Brain microvascular endothelial cell (primary cell): Measurements from ENCODE around the gene GOLPH3.

ENCODE experiments used
- DNase-seq: peaks from one replicate; pipeline ENCODE4 v3.0.0-alpha.2; 2020
- H3K27ac ChIP-seq: fragments of 250-450 bp; sonication (Bioruptor Pico); 2 replicates; pipeline ENCODE4 v1.5.1; 2020; ENCODE audit warnings: mild to moderate bottlenecking, moderate library complexity
- H3K27me3 ChIP-seq: fragments of 250-450 bp; sonication (Bioruptor Pico); replicated peaks from 2 replicates; pipeline ENCODE4 v1.5.1; 2020; ENCODE audit warnings: mild to moderate bottlenecking
- H3K36me3 ChIP-seq: fragments of 250-450 bp; sonication (Bioruptor Pico); replicated peaks from 2 replicates; pipeline ENCODE4 v1.5.1; 2020; ENCODE audit warnings: mild to moderate bottlenecking
- H3K4me3 ChIP-seq: 2 replicates; pipeline ENCODE4 v1.5.1; 2011; ENCODE audit warnings: low read depth, mild to moderate bottlenecking, control low read depth, low read length, moderate library complexity
- in situ Hi-C: cut with HindIII; loops from 2 replicates; pipeline ENCODE4 v1.10.0; 2017; ENCODE audit warnings: low sequenced_read_pairs, low pct_ligation_motif_present
- TF ChIP-seq, protein P1 (sequence below): IDR thresholded peaks from 2 replicates; pipeline ENCODE4 v1.5.1; 2011; ENCODE audit warnings: low read depth, mild to moderate bottlenecking, moderate library complexity, low read length, control low read depth, inconsistent platforms; ENCODE audit errors: missing control alignments

Gene GOLPH3

DNA sequence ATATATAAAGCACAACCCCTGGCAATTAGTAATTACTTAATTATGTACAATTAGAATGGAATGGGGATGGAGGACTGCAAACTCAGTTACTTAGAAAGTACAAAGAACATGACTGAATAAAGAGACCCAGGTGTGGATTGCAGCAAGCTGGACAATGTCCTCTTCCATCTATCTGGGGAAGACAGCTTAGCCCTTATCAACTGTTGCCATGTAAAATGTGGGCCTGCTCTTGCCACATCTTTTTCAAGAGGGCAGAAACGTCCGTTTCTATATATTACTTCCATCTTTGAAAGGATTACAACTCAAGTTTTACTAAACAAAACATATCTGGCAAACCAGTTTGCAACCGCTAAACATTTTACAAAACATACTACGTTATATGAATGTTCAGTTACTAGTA, 26.2 kb downstream of the GOLPH3 start:
- Histone ChIP-seq H3K27ac (no peak overlapping the region), H3K36me3 (no peaks in the 10 kb centered on the region), H3K27me3 (no peaks in the 10 kb centered on the region), H3K4me3 (no peak overlapping the region)
- DNase-seq, result no peak
- TF ChIP-seq, protein P1, sequence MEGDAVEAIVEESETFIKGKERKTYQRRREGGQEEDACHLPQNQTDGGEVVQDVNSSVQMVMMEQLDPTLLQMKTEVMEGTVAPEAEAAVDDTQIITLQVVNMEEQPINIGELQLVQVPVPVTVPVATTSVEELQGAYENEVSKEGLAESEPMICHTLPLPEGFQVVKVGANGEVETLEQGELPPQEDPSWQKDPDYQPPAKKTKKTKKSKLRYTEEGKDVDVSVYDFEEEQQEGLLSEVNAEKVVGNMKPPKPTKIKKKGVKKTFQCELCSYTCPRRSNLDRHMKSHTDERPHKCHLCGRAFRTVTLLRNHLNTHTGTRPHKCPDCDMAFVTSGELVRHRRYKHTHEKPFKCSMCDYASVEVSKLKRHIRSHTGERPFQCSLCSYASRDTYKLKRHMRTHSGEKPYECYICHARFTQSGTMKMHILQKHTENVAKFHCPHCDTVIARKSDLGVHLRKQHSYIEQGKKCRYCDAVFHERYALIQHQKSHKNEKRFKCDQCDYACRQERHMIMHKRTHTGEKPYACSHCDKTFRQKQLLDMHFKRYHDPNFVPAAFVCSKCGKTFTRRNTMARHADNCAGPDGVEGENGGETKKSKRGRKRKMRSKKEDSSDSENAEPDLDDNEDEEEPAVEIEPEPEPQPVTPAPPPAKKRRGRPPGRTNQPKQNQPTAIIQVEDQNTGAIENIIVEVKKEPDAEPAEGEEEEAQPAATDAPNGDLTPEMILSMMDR, result no peak
- in situ Hi-C loops, result no loop called here

DNA sequence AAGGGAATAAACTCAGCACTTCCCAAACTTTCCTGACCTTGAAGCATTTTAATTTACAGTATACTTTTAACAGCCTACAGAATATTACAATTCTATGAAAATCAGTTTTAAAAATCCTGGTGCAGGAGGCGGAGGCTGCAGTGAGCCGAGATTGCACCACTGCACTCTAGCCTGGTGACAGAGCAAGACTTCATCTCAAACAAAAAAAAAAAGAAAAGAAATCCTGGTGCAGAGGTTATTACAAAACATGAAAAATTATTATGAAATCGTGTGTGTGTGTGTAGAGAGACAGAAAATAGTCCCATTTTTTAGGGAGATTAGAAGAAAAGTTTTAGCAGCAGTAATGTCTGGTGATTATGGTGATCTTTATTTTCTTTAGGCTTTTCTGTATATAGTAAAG, 26.9 kb downstream of the GOLPH3 start:
- Histone ChIP-seq H3K27ac (no peak overlapping the region), H3K27me3 (no peaks in the 10 kb centered on the region), H3K4me3 (no peak overlapping the region), H3K36me3 (no peaks in the 10 kb centered on the region)
- in situ Hi-C loops, result no loop called here
- no peak for DNase-seq
- TF ChIP-seq, protein P1, result no peak

DNA sequence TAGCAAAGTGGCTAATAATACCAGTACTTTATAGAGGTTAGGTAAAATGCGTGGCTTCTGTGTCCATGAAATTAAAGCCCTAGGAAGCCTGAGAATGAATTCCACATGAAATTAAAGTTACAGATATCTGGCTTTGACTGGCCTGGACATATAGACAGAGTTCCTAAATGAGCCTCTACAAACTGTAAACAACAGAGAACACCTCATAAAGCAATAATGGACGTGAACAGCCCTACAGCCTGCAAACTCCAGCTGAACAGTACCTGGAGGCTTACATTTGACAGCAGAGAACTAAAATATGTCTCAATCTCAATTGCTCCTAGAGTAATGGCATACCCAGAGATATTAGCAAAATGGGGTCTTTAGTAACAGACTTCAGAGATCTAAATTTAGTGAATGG, 28.7 kb downstream of the GOLPH3 start:
- TF ChIP-seq, protein P1, result no peak
- Histone ChIP-seq H3K27ac (no peak overlapping the region), H3K4me3 (no peak overlapping the region), H3K27me3 (no peaks in the 10 kb centered on the region), H3K36me3 (no peaks in the 10 kb centered on the region)
- in situ Hi-C loops, result no loop called here
- DNase-seq, result no peak

DNA sequence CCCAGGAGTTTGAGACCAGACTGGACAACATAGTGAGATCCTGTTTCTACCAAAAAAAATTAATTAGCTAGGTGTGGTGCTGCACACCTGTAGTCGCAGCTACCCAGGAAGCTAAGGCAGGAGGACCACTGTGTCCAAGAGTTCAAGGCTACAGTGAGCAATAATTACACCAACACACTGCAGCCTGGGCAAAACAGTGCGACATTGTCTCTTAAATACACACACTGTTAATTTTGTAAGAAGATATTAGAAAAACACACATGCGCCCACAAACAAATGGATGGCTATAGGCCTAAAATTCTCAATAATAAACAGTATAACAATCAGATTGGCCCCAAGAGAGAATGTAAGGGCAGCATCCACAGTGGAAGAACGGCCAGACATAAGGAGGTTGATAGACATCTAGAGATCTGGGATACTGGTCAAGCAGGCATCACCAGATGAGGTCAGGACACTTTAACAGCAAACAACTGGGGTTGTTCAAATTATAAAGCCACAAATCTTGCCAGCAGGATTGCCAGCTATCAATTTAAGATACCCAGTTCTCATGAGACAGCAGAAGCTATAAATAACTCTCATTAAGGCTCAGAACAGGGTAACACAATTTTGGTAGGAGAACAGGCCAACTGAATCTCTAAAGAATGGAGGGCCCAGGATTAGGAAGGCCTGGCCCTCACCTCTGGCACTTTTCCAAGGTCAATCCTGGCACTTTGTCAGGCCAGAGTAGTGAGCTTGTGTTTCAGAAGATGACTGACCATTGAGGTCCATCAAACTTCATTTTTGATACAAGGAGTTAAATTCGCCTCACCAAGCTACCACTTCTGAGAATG, 29.5 kb downstream of the GOLPH3 start:
- H3K36me3 ChIP-seq, result no peaks in the 10 kb centered on the region
- DNase-seq, result no peak
- in situ Hi-C loops, result no loop called here
- no peaks in the 10 kb centered on the region for H3K27me3 ChIP-seq
- TF ChIP-seq, protein P1, result no peak
- H3K27ac ChIP-seq, result no peak overlapping the region
- H3K4me3 ChIP-seq, result no peak overlapping the region

DNA sequence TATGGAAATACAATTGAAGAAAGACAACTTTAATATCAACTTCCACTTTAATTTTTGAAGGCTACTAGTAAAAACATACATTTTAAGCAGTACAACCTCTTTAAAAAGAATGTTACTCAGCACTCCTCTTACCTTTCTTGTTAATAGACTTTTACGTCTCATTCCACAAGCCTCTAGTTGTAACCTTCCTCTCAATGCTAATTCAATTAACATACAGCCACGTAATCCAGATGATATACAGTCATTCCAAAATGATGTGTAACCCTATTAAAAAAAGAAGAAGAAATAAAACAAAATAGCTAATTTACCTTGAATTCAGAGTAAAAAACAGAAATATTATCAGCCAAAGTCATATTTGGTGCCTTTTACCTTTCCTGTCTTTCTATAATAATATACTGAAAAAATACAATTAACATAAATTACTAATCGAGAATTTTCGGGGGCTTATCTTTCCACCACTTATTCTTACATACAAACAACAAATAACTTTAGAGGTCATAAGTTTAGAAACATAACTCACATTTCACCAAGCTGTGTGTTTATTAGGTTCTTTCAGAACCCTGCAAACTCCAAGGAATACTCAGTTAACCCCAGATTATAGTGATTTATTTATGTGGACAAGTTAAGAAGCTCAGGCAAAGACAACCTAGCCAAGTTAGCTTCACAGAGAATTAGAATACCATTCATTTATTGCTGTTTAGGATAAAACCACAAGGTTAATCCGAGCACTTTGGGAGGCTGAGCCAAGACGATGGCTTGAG, 30.3 kb downstream of the GOLPH3 start:
- in situ Hi-C loops, result no loop called here
- H3K36me3 ChIP-seq, result no peaks in the 10 kb centered on the region
- H3K27ac ChIP-seq, result no peak overlapping the region
- H3K4me3 ChIP-seq, result no peak overlapping the region
- H3K27me3 ChIP-seq, result no peaks in the 10 kb centered on the region
- DNase-seq, result no peak
- TF ChIP-seq, protein P1, result no peak
